HFFc6 (cell line): ENCODE measurements around the gene UNC5B. TPM values are rescaled to one million over a fixed set of nuclear protein-coding genes. Genes with fewer than 3 reads are reported as not detected.
"Not testable (repeated sequence)": the region's sequence is repeated elsewhere in the genome, so short reads cannot be mapped to it uniquely, and the experiment has no call there.

Source experiments
- DNase-seq: peaks from one replicate; pipeline ENCODE4 v3.0.0-alpha.2; 2018
- H3K27ac Mint-ChIP-seq: 2 replicates; pipeline ENCODE4 v1.8.0; 2020; ENCODE audit warnings: mild to moderate bottlenecking, mixed read lengths
- H3K27me3 Mint-ChIP-seq: 2 replicates; pipeline ENCODE4 v1.8.0; 2021; ENCODE audit warnings: mild to moderate bottlenecking, moderate library complexity, mixed read lengths; ENCODE audit not compliant: insufficient read depth
- H3K36me3 Mint-ChIP-seq: 2 replicates; pipeline ENCODE4 v1.8.0; 2021; ENCODE audit warnings: low read depth, mixed read lengths
- H3K4me1 Mint-ChIP-seq: 2 replicates; pipeline ENCODE4 v1.8.0; 2020; ENCODE audit warnings: low read depth, mixed read lengths
- H3K4me3 Mint-ChIP-seq: 2 replicates; pipeline ENCODE4 v1.8.0; 2020; ENCODE audit warnings: mild to moderate bottlenecking, moderate library complexity, mixed read lengths
- H3K9me3 Mint-ChIP-seq: 2 replicates; pipeline ENCODE4 v1.8.0; 2020; ENCODE audit warnings: mild to moderate bottlenecking, mixed read lengths
- total RNA-seq, 6 experiments: library from RNA; stranded (reverse); fragmentation: NEBNext Ultra II Directional; extraction: Animal tissue kit (Norgen Biotek cat#: 25700); gene quantifications; 2 replicates in 1 of 6; 3 replicates in 5 of 6; pipeline ENCODE4 v1.2.3, GENCODE V29; 2021
- TF ChIP-seq, protein P1 (sequence below): fragments of 200-600 bp; sonication (generic); IDR thresholded peaks from 2 replicates; pipeline ENCODE4 v1.5.0; 2021; ENCODE audit warnings: antibody characterized with exemption, mild to moderate bottlenecking

UNC5B gene
- total RNA-seq, 6 experiments from 2014 or later = 5.2 to 11.6 (median 5.7) TPM

DNA sequence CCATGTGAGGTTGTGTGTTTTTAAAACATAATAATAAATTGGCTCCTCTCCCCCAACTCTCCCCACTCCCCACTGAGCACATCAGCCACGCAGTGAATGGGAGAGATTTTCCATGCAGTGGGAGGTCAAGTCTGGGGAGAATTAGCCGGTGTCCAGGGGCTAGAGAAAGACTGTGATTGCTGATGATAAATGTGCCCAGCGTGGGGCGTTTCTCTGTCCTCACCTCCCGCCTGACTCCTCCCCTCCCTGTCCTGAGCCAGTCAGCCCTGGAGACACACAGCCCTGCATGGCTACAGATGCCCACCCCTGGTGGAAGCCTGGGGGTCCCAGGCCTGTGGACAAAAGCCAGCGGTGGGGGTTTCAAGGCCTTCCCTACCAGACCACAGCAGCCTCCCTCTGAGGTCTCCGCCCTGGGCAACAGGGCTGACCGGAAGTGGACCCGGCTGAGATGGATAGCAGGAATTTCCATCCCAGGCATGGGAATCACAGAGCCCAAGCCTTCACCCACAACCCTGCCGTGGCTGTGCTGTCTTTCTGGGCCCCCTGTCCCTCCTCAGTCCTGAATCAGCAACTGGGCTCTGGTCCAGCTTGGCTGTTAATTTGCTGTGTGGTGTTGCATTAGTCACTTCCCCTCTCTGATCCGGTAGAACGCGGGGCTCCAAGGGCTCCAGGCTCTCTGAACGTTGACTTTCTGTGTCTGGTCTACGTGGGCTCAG is 59.8 kb downstream of the UNC5B start:
- H3K36me3 Mint-ChIP-seq = no peaks in the 10 kb centered on the region
- TF ChIP-seq, protein P1, sequence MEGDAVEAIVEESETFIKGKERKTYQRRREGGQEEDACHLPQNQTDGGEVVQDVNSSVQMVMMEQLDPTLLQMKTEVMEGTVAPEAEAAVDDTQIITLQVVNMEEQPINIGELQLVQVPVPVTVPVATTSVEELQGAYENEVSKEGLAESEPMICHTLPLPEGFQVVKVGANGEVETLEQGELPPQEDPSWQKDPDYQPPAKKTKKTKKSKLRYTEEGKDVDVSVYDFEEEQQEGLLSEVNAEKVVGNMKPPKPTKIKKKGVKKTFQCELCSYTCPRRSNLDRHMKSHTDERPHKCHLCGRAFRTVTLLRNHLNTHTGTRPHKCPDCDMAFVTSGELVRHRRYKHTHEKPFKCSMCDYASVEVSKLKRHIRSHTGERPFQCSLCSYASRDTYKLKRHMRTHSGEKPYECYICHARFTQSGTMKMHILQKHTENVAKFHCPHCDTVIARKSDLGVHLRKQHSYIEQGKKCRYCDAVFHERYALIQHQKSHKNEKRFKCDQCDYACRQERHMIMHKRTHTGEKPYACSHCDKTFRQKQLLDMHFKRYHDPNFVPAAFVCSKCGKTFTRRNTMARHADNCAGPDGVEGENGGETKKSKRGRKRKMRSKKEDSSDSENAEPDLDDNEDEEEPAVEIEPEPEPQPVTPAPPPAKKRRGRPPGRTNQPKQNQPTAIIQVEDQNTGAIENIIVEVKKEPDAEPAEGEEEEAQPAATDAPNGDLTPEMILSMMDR = no peak
- peak; percentile 71 for DNase-seq
- peak overlapping the region; percentile 37 for H3K4me3 Mint-ChIP-seq
- peaks cover 43% of the 10 kb centered on the region for H3K4me1 Mint-ChIP-seq
- no peaks in the 10 kb centered on the region; the same call in 1 of the 2 replicates for H3K27me3 Mint-ChIP-seq
- peak overlapping the region; percentile 84 for H3K27ac Mint-ChIP-seq
- H3K9me3 Mint-ChIP-seq = no peaks in the 10 kb centered on the region

DNA sequence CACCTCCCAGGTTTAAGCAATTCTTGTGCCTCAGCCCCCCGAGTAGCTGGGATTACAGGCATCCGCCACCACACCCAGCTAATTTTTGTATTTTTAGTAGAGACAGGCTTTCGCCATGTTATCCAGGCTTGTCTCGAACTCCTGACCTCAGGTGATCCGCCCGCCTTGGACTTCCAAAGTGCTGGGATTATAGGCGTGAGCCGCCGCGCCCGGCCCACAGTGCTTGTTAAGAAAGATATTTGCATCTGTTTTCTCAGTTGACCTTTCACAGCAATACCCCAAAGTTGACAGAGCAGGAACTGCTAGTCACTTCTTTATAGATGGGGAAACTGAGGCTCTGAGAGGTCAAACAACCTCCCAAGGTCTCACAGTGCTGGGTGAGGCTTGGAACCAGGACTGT is 60.6 kb downstream of the UNC5B start:
- not testable (repeated sequence) for H3K4me3 Mint-ChIP-seq, H3K27me3 Mint-ChIP-seq, H3K9me3 Mint-ChIP-seq, H3K36me3 Mint-ChIP-seq, DNase-seq
- H3K4me1 Mint-ChIP-seq = peaks cover 43% of the 10 kb centered on the region
- peak overlapping the region; percentile 84 for H3K27ac Mint-ChIP-seq

DNA sequence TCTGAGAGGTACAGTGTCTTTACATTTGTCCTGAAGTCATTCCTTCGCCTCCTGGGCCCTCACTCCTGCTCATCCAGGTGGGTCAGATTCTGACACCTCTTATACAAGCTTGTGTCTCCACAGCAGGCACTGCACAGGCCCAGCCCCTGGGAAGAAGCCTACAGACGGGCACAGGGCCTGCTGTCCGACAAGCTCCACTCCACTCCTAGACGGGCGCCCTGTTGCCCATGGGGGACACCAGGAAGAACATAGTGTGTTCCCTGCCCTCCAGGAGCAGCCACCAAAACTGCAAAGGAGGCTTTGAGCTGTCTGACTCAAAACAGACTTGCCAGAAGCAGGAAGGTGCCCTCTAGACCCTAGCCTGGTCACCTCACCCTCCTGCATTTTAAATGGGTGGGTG is 61.1 kb downstream of the UNC5B start:
- Mint-ChIP-seq H3K27ac (no peak overlapping the region), H3K4me1 (peaks cover 37% of the 10 kb centered on the region), H3K9me3 (no peaks in the 10 kb centered on the region), H3K27me3 (no peaks in the 10 kb centered on the region; the same call in 1 of the 2 replicates), H3K4me3 (no peak overlapping the region), H3K36me3 (no peaks in the 10 kb centered on the region)
- TF ChIP-seq, protein P1 = no peak
- no peak for DNase-seq

DNA sequence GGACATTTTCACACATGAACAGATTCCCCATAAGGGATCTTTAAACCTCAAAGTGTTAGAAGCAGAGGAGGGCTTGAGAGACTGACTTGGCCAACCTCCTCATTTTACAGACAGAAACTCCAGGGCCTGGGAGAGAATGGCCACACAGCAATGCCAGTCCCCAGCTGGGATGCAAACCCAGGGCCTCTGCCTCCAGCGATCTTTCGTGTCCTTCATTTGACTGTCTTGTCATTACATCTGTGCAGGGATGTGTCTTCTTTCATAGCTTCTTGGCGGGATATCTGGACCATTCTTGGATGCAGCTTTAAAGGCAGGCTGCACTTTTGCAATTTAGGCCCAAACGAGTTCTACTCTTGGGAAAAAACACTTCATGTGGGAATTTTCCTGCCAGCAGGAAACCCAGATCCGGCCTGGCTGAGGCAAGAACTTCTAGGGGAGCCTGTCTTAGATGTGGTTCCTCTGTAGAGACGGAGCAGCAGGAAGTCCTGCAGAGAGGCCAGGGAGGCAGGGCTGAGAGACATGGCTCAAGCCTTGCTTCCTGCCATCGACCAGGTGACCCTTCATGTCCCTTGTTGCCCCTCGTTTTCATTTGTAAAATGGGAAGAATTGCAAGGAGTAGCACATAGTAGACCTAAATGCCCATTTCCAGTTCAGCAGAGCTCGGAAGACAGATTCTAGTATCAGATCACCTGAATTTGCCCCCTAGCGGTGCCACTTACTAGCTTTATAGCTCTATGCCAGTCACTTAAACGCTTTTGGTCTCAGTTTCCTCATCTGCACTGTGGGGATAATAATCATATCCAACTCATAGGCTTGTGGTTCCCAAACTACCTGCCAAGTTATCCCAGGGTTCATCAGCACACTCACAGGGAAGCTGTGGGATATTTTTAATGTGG is 62.8 kb downstream of the UNC5B start:
- TF ChIP-seq, protein P1 = no peak
- Mint-ChIP-seq H3K4me1 (peaks cover 23% of the 10 kb centered on the region), H3K4me3 (no peak overlapping the region), H3K27me3 (no peaks in the 10 kb centered on the region; the same call in 1 of the 2 replicates), H3K36me3 (no peaks in the 10 kb centered on the region), H3K27ac (no peak overlapping the region), H3K9me3 (no peaks in the 10 kb centered on the region)
- no peak for DNase-seq

DNA sequence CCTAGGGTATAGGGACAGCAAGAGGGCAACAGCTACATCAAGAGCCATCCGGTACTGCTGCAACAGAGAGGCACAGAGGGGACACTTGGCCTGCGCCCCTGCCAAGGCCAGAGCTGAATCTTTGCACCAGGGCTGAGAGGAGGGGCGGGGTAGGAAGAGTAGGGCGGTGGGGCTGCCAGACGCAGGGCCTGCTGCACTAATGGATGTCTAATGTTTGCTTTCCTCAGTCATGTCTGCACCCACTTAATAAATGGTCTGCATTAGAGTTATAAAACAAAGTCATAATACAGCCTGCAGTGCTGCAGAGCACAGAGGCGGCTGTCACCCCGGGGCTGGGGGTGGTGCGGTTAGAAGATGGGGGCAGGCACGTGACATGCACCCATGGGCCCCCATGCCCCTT is 64.5 kb downstream of the UNC5B start:
- Mint-ChIP-seq H3K27me3 (no peaks in the 10 kb centered on the region; the same call in 1 of the 2 replicates), H3K36me3 (no peaks in the 10 kb centered on the region), H3K4me3 (no peak overlapping the region), H3K27ac (no peak overlapping the region), H3K4me1 (peaks cover 16% of the 10 kb centered on the region), H3K9me3 (no peaks in the 10 kb centered on the region)
- DNase-seq = no peak
- TF ChIP-seq, protein P1 = no peak
